Heart right ventricle (tissue), 16 donors: ENCODE measurements around the gene TNFAIP6. TPM values are rescaled to one million over a fixed set of nuclear protein-coding genes. Genes with fewer than 3 reads are reported as not detected.
A peak's percentile ranks its signal among the peaks of the same experiment; 100 is the strongest.

Experiments
- ATAC-seq, 8 donors: fragments of 200-7000 bp; cut with Tn5 transposase; one replicate each; pipeline ENCODE4 v1.9.1; 2020; ENCODE audit warnings: mild to moderate bottlenecking in 8 of 8, moderate library complexity in 8 of 8, moderate number of reproducible peaks in 1 of 8
- DNase-seq, 2 donors: peaks; one replicate each; pipeline ENCODE4 v3.0.0-alpha.2; 2020
- H3K27ac ChIP-seq, 10 donors: fragments of 200-600 bp; sonication (generic) in 2 of 10; one replicate each; pipeline versions ENCODE4 v1.5.0 to v1.8.0; 2020 to 2022; ENCODE audit warnings: mild to moderate bottlenecking in 3 of 10
- H3K27me3 ChIP-seq, 7 donors: fragments of 200-600 bp; one replicate each; pipeline ENCODE4 v1.8.0; 2021 to 2022; ENCODE audit warnings: mild to moderate bottlenecking in 2 of 7
- H3K36me3 ChIP-seq, 9 donors: fragments of 200-600 bp; sonication (generic) in 1 of 9; one replicate each; pipeline versions ENCODE4 v1.5.0 to v1.8.0; 2020 to 2022; ENCODE audit warnings: mild to moderate bottlenecking in 2 of 9
- H3K4me1 ChIP-seq, 9 donors: fragments of 200-600 bp; sonication (generic) in 1 of 9; one replicate each; pipeline versions ENCODE4 v1.5.0 to v1.8.0; 2020 to 2022; ENCODE audit warnings: mild to moderate bottlenecking in 4 of 9
- H3K4me3 ChIP-seq, 10 donors: fragments of 200-600 bp; sonication (generic) in 2 of 10; one replicate each; pipeline versions ENCODE4 v1.5.0 to v1.8.0; 2020 to 2022; ENCODE audit warnings: mild to moderate bottlenecking in 7 of 10, moderate library complexity in 2 of 10
- H3K9me3 ChIP-seq, 11 donors: fragments of 200-600 bp in 10 of 11; sonication (generic) in 2 of 11; one replicate each; pipeline versions ENCODE4 v1.5.0 to v1.8.0; 2013 to 2022; ENCODE audit warnings: mild to moderate bottlenecking in 2 of 11, control low read depth in 1 of 11, moderate library complexity in 1 of 11
- CTCF ChIP-seq, 9 donors: fragments of 200-600 bp; sonication (generic) in 2 of 9; IDR thresholded peaks; one replicate each; pipeline versions ENCODE4 v1.5.0 to v1.8.0; 2021 to 2022; ENCODE audit warnings: antibody characterized with exemption in 9 of 9, mild to moderate bottlenecking in 5 of 9, moderate library complexity in 1 of 9
- WGBS, 2 donors: extraction: QIAGEN DNeasy Blood & Tissue Kit; methylation state at CpG; one replicate each; pipeline ENCODE4 v1.1.7; 2013; ENCODE audit warnings: inconsistent platforms in 1 of 2; 5-methylcytosine and 5-hydroxymethylcytosine counted together
- intact Hi-C, 10 donors: fragments of 100-400 bp; cut with DNase I; formaldehyde crosslinking; loops; one replicate each; pipeline versions ENCODE4 v1.11.1 to v1.14.2; 2022
- polyA plus RNA-seq, 2 donors: library from polyadenylated mRNA; stranded (reverse); fragments of 200-250 nt; gene quantifications; one replicate each; pipeline ENCODE4 v1.2.3, GENCODE V29; 2013
- total RNA-seq, 10 donors: library from RNA; stranded (reverse); fragmentation: NEBNext Ultra II Directional in 3 of 10; extraction: Animal tissue kit (Norgen Biotek cat#: 25700) in 3 of 10; gene quantifications; one replicate each; pipeline versions ENCODE4 v1.2.1 to v1.2.4, GENCODE V29; 2021 to 2023
- donor health status: Arrhythmogenic right ventricular cardiomyopathy.
- donor health status: ischemic (EF 13 %, LVEDD 7.1; RV severe dilation, severe dysfunction).
- donor health status: healthy with polysubstance abuse.
- donor health status: DM: no; HTN: yes; CAD: no.
- donor health status: DM: no; HTN: no; CAD: no.
- donor health status: ischemic (EF 25% LVEDD 6.9; RV normal size, moderate dysfunction).
- donor health status: ischemic (EF 25% LVEDD 5.7; RV mildly dilated, moderate dysfunction).
- donor health status: healthy.
- donor health status: DM: yes; HTN: yes; CAD: no.
- donor health status: Ischemic cardiomyopathy.
- donor health status: ischemic (EF 35%, LVEDD 5.7; RV mildly dilated, moderate dysfunction).
- donor health status: nonischemic (EF 11% LVEDD 7.7; RV severe dilation, severe dysfunction).
- donor health status: DM: yes; HTN: yes; CAD: no.
- donor health status: PGD.
- donor health status: ischemic (EF 29% LVEDD 5.4; RV normal size, mild dysfunction).
- donor health status: nonischemic (EF 23%, LVEDD 6.1; RV moderate dilation, normal function).

The TNFAIP6 gene
- total and polyA plus RNA-seq, 12 donors, result 0.98 to 6.6 (median 2.4) TPM

GRCh38 chr2:151359768-151360461 is 2.5 kb downstream of the TNFAIP6 start:
- Histone ChIP-seq H3K4me3 (peak overlapping the region in 2 of 10 donors; percentile 41 to 43), H3K4me1 (peaks cover 0 to 24% (median 0%) of the 10 kb centered on the region in 9 donors), H3K9me3 (no peaks in the 10 kb centered on the region), H3K27me3 (no peaks in the 10 kb centered on the region), H3K36me3 (peaks cover 0 to 7% (median 0%) of the 10 kb centered on the region in 9 donors), H3K27ac (no peak overlapping the region)
- WGBS, 2 donors, result 75 to 89% methylated on average over 4 of the region's 4 CpGs
- intact Hi-C loops, result no loop called here
- DNase-seq, result no peak
- ATAC-seq, result no peak
- no peak for TF ChIP-seq CTCF (IDR thresholded peaks at IDR 0.05)

GRCh38 chr2:151361674-151362370 is 4.4 kb downstream of the TNFAIP6 start:
- Histone ChIP-seq H3K4me3 (no peak overlapping the region), H3K27ac (no peak overlapping the region), H3K9me3 (no peaks in the 10 kb centered on the region), H3K4me1 (peaks cover 0 to 22% (median 0%) of the 10 kb centered on the region in 9 donors), H3K36me3 (peaks cover 0 to 10% (median 0%) of the 10 kb centered on the region in 9 donors), H3K27me3 (no peaks in the 10 kb centered on the region)
- DNase-seq (no peak), ATAC-seq (no peak)
- 81 to 85% methylated on average over 3 of the region's 3 CpGs for WGBS, 2 donors
- TF ChIP-seq CTCF (IDR thresholded peaks at IDR 0.05), result no peak
- intact Hi-C loops, result no loop called here

GRCh38 chr2:151363709-151364108 is 6.3 kb downstream of the TNFAIP6 start:
- peak overlapping the region in 2 of 10 donors; percentile 24 to 68 for H3K27ac ChIP-seq
- DNase-seq, result peak in 1 of 2 donors; percentile 9
- 59 to 64% methylated on average over 8 of the region's 8 CpGs for WGBS, 2 donors

More at GRCh38 chr2:151363709-151364108, 6.3 kb downstream of the TNFAIP6 start:
- peaks cover 0 to 18% (median 0%) of the 10 kb centered on the region in 9 donors for H3K4me1 ChIP-seq
- intact Hi-C loops, result no loop called here
- H3K9me3 ChIP-seq, result peaks cover 0 to 2% (median 0%) of the 10 kb centered on the region in 11 donors
- no peak overlapping the region for H3K4me3 ChIP-seq
- ATAC-seq, result peak; percentile 30 to 93 (median 70)
- TF ChIP-seq CTCF (IDR thresholded peaks at IDR 0.05), result no peak
- no peaks in the 10 kb centered on the region for H3K27me3 ChIP-seq
- H3K36me3 ChIP-seq, result peaks cover 0 to 24% (median 0%) of the 10 kb centered on the region in 9 donors
